Measurements from ENCODE around the gene MAP3K6.
A peak's percentile ranks its signal among the peaks of the same experiment; 100 is the strongest.
"Not testable (repeated sequence)": the region's sequence is repeated elsewhere in the genome, so short reads cannot be mapped to it uniquely, and the experiment has no call there.

MAP3K6 gene, protein sequence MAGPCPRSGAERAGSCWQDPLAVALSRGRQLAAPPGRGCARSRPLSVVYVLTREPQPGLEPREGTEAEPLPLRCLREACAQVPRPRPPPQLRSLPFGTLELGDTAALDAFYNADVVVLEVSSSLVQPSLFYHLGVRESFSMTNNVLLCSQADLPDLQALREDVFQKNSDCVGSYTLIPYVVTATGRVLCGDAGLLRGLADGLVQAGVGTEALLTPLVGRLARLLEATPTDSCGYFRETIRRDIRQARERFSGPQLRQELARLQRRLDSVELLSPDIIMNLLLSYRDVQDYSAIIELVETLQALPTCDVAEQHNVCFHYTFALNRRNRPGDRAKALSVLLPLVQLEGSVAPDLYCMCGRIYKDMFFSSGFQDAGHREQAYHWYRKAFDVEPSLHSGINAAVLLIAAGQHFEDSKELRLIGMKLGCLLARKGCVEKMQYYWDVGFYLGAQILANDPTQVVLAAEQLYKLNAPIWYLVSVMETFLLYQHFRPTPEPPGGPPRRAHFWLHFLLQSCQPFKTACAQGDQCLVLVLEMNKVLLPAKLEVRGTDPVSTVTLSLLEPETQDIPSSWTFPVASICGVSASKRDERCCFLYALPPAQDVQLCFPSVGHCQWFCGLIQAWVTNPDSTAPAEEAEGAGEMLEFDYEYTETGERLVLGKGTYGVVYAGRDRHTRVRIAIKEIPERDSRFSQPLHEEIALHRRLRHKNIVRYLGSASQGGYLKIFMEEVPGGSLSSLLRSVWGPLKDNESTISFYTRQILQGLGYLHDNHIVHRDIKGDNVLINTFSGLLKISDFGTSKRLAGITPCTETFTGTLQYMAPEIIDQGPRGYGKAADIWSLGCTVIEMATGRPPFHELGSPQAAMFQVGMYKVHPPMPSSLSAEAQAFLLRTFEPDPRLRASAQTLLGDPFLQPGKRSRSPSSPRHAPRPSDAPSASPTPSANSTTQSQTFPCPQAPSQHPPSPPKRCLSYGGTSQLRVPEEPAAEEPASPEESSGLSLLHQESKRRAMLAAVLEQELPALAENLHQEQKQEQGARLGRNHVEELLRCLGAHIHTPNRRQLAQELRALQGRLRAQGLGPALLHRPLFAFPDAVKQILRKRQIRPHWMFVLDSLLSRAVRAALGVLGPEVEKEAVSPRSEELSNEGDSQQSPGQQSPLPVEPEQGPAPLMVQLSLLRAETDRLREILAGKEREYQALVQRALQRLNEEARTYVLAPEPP (N-terminal part only)

DNA sequence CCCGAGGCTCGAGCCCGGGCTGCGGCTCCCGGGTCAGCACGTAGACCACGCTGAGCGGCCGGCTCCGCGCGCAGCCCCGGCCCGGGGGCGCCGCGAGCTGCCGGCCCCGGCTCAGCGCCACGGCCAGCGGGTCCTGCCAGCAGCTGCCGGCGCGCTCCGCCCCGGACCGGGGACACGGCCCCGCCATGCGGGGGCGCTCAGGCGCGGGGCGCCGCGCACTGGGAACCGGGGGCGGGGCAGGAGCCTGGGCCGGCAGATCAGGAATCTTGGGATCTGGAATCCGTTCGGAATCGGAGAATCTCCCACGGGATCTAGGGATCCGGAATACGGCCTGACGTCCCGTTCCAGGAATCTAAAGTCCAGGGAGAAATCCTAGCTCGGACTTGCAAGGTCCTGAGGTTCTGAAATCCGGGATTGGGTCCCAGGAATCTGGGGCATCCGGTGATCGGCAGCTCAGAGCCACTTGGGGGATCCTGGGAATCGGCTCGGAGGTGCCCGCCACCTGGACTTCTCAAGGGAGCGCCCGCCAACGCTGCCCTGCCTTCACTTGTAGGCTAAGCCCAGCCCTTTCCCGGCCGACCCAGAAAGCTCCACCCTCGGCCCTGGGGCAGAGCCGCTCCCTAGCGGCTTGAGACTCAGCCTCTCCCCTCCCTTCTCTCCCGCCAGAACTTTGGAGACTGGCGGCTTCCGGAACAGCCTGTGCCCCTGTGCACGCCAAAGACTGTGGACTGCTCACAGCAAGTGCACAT lies at the start of gene MAP3K6:
Gene MAP3K6, minus strand, starts transcription at position 551 of the 749 bp plus-strand sequence. Its CDS starts 364 bp downstream, at position 187.
- Histone ChIP-seq H3K36me3 (no peaks in the 10 kb centered on the region), H3K4me3 (peak within 1 kb of the TSS; percentile 76), H4K20me1 (no peaks in the 10 kb centered on the region), H3K4me2 (peak within 1 kb of the TSS; percentile 98), H3K27me3 (no peaks in the 10 kb centered on the region), H3K4me1 (peaks cover 63% of the 10 kb centered on the region), H3K9me3 (no peaks in the 10 kb centered on the region), H3K27ac (peak within 1 kb of the TSS; percentile 75), H3K9ac (peak within 1 kb of the TSS; percentile 81)
- TF ChIP-seq Cebpa-rat (IDR thresholded peaks at IDR 0.05): no peak

DNA sequence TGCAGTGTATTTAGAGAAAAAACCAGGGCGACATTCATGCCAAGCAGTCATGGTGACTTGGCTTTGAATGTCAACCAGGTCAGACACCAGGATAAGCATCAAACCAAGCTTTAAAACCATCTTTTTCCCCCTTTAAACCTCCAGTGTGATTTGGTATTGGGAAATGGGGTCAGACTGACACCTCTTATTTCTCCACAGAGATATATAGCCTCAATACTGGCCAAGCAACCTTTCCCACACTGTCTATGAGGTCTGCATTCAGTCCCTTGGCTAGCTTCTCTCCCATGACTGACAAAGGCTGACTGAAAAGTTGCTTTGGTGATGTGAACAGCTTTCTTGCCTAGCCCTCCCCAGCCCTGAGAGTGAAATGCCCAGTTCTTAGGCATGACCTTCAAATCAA lies 47.3 kb upstream of the MAP3K6 start:
- Histone ChIP-seq H3K9me3 (no peaks in the 10 kb centered on the region), H3K36me3 (peaks cover 97% of the 10 kb centered on the region), H3K27ac (no peak overlapping the region), H3K27me3 (no peaks in the 10 kb centered on the region), H4K20me1 (peaks cover 56% of the 10 kb centered on the region), H3K4me3 (no peak overlapping the region), H3K4me2 (no peak overlapping the region), H3K9ac (no peak overlapping the region), H3K4me1 (peaks cover 93% of the 10 kb centered on the region)
- TF ChIP-seq Cebpa-rat (IDR thresholded peaks at IDR 0.05): no peak

DNA sequence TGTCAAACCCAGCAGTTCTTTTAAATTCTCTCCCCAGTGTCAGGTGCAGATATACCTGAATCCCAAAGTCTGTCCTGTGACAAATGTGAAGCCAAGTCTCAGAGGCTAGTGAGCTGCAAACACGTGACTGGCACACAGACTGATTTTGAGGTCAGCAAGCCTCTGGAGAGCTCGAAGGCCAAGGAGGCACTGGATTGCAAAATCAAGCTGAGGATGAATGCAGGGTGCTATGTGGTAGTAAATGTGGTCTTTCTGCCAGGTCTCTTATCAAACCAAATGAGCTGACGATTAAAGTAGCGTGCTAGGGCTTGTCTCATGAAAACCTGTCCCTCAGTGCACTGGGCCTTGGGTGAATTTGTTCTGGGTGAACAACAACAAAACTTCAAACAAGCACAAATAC lies 46.2 kb upstream of the MAP3K6 start:
- Histone ChIP-seq H3K27ac (peak overlapping the region; percentile 54; the same call in 1 of the 2 replicates), H3K27me3 (no peaks in the 10 kb centered on the region), H3K4me3 (no peak overlapping the region), H3K9me3 (no peaks in the 10 kb centered on the region), H3K9ac (no peak overlapping the region), H3K36me3 (peaks cover 97% of the 10 kb centered on the region), H3K4me1 (peaks cover 93% of the 10 kb centered on the region), H4K20me1 (peaks cover 46% of the 10 kb centered on the region), H3K4me2 (no peak overlapping the region)
- TF ChIP-seq Cebpa-rat (IDR thresholded peaks at IDR 0.05): no peak

DNA sequence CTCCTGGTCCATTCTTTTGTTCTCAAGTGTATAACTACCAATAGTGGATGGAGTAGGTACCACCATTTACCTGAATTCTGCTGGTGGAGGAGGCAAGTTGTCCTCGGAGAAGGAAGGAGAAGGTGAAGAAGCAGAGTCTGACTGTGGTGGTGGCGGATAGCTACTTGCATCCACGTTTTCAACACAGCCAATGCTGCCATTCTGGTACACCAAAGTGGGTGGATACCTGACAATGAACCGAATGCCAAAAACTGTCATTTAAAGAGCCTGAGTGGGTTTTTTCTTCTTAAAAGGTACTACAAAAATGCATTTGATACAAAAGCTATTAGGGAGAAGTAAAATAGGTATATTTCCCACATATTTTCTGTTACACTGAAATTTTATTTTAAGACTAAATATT lies 45.7 kb upstream of the MAP3K6 start:
- H3K4me2 ChIP-seq: peak overlapping the region; percentile 55; the same call in 1 of the 2 replicates
- no peak for TF ChIP-seq Cebpa-rat (IDR thresholded peaks at IDR 0.05)
- H3K27me3 ChIP-seq: no peaks in the 10 kb centered on the region
- H3K9ac ChIP-seq: no peak overlapping the region
- no peak overlapping the region for H3K27ac ChIP-seq
- no peak overlapping the region for H3K4me3 ChIP-seq
- H3K9me3 ChIP-seq: no peaks in the 10 kb centered on the region
- peaks cover 93% of the 10 kb centered on the region for H3K4me1 ChIP-seq
- peaks cover 97% of the 10 kb centered on the region for H3K36me3 ChIP-seq
- H4K20me1 ChIP-seq: peaks cover 43% of the 10 kb centered on the region

DNA sequence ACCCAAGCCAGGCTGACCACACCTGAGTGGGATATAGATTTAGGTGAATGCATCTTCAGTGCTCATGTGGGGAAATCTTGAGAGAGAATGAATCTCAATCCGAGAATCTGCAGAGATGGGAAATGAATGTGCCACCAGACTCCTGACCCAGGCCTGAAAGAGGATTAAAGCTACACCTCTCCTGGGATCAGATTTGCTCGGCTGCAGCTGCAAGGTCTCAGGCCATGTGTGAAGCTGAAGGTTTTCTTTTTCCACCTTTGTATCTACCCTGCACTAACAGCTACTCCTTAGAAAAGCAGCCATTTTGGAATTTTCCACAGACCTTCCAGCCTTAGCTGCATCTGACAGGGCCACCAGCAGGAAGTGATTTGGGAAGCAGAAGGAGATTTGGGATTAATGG lies 43.9 kb upstream of the MAP3K6 start:
- peaks cover 93% of the 10 kb centered on the region for H3K36me3 ChIP-seq
- no peak overlapping the region for H3K9ac ChIP-seq

DNA sequence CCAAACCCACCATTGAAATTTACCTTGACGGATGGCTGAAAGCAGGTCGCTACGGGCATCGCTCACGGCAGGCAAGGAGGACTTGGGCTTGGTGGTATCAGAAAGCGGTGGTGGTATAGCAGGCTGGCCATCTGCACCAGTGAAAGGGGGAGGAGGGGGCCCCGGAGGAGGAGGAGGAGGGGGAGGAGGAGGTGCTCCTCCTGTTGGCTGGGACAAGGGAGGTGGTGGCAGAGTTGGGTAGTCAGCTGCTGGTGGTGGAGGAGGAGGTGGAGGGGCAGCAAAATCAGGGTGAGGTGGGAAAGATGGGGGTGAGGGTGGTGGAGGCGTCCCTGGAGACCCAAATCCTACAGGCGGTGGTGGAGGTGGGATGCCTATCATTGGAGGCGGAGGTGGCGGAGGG lies 42.9 kb upstream of the MAP3K6 start:
- Histone ChIP-seq H3K36me3 (peaks cover 82% of the 10 kb centered on the region), H3K4me3 (no peak overlapping the region), H3K4me2 (no peak overlapping the region), H3K9me3 (no peaks in the 10 kb centered on the region), H3K4me1 (peaks cover 97% of the 10 kb centered on the region), H3K27me3 (no peaks in the 10 kb centered on the region), H3K9ac (no peak overlapping the region), H3K27ac (0 out of 2 replicates have a peak overlapping the region, but pooled peaks have one; percentile 9), H4K20me1 (peaks cover 16% of the 10 kb centered on the region)
- no peak for TF ChIP-seq Cebpa-rat (IDR thresholded peaks at IDR 0.05)

More for the DNA sequence above, 43.9 kb upstream of the MAP3K6 start:
- no peak for TF ChIP-seq Cebpa-rat (IDR thresholded peaks at IDR 0.05)
- Histone ChIP-seq H3K27me3 (no peaks in the 10 kb centered on the region), H4K20me1 (peaks cover 25% of the 10 kb centered on the region), H3K4me1 (peaks cover 93% of the 10 kb centered on the region), H3K4me2 (peak overlapping the region; percentile 55), H3K9me3 (no peaks in the 10 kb centered on the region), H3K27ac (no peak overlapping the region), H3K4me3 (no peak overlapping the region)

DNA sequence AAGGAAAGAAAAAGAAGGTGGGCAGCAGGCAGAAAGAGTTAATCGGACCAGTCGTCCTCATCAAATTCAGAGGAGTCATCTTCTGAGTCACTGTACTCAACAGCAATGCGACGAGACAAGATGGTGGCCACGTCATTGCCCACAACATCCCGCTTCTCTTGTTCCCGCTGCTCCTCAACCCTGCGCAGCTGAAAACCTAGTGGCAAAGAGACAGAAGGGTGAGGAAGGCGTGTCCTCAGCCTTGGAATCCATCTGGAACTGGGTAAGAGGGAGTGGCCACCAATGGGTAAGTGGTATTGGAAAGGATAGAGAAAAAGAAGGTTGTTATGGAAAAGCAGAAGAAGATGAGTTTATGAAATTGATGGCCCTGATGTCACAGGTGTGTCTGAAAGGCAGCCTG lies 41.4 kb upstream of the MAP3K6 start:
- no peak overlapping the region for H3K4me3 ChIP-seq
- peaks cover 67% of the 10 kb centered on the region for H3K36me3 ChIP-seq
- H3K4me1 ChIP-seq: peaks cover 95% of the 10 kb centered on the region
- peak overlapping the region; percentile 94 for H3K4me2 ChIP-seq
- peaks cover under 1% of the 10 kb centered on the region; the same call in 1 of the 2 replicates for H4K20me1 ChIP-seq
- H3K27me3 ChIP-seq: no peaks in the 10 kb centered on the region
- H3K27ac ChIP-seq: peak overlapping the region; percentile 87
- no peaks in the 10 kb centered on the region for H3K9me3 ChIP-seq
- 0 out of 2 replicates have a peak overlapping the region, but pooled peaks have one; percentile 65 for H3K9ac ChIP-seq
- TF ChIP-seq Cebpa-rat (IDR thresholded peaks at IDR 0.05): no peak

DNA sequence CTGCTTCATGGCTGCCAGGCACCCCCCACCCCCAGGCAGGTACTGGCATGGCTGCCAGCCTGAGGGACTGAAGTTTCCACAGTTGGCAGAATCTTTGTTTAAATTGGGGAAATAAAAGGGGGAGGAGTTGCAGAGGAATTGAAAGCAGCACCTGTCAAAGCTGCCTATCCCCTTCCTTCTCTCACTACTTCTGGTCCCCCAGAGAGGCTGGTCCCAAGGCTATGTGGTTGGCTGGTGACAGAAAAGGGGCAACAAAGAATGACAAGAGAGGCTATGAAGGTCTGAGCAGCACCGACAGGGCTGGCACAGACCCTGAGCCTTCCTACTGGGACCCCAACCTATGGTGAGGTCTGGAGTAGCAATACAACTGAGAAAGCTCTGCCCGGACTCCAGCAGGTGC lies 40.0 kb upstream of the MAP3K6 start:
- Histone ChIP-seq H3K4me3 (0 out of 2 replicates have a peak overlapping the region, but pooled peaks have one; percentile 22), H3K36me3 (peaks cover 54% of the 10 kb centered on the region), H3K9ac (peak overlapping the region; percentile 65; the same call in 1 of the 2 replicates), H3K27ac (peak overlapping the region; percentile 87), H3K4me1 (peaks cover 95% of the 10 kb centered on the region), H3K4me2 (peak overlapping the region; percentile 94)
- H4K20me1 ChIP-seq, H3K27me3 ChIP-seq, H3K9me3 ChIP-seq: not testable (repeated sequence)

DNA sequence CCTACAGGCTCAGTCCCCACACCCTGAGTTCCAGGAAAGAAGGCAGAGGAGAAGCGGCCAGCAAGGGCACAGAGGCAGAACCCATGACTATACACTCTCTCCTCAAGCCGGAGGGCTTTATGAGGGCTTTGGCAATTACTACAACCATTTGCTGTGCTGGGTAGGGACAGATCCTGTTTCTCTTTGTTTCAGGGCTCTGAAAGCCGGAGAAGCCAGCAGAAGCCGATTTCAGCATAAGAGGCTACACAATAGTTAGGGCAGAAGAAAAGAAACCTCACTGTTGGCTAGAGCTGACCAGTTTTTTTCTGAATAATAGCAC lies 39.6 kb upstream of the MAP3K6 start:
- H3K9ac ChIP-seq: peak overlapping the region; percentile 65
- no peaks in the 10 kb centered on the region for H3K9me3 ChIP-seq
- H3K27ac ChIP-seq: peak overlapping the region; percentile 87
- H3K4me2 ChIP-seq: peak overlapping the region; percentile 94
- peaks cover 49% of the 10 kb centered on the region for H3K36me3 ChIP-seq
- H3K4me3 ChIP-seq: 0 out of 2 replicates have a peak overlapping the region, but pooled peaks have one; percentile 22
- TF ChIP-seq Cebpa-rat (IDR thresholded peaks at IDR 0.05): no peak
- no peaks in the 10 kb centered on the region for H3K27me3 ChIP-seq
- H3K4me1 ChIP-seq: peaks cover 95% of the 10 kb centered on the region
- no peaks in the 10 kb centered on the region for H4K20me1 ChIP-seq

DNA sequence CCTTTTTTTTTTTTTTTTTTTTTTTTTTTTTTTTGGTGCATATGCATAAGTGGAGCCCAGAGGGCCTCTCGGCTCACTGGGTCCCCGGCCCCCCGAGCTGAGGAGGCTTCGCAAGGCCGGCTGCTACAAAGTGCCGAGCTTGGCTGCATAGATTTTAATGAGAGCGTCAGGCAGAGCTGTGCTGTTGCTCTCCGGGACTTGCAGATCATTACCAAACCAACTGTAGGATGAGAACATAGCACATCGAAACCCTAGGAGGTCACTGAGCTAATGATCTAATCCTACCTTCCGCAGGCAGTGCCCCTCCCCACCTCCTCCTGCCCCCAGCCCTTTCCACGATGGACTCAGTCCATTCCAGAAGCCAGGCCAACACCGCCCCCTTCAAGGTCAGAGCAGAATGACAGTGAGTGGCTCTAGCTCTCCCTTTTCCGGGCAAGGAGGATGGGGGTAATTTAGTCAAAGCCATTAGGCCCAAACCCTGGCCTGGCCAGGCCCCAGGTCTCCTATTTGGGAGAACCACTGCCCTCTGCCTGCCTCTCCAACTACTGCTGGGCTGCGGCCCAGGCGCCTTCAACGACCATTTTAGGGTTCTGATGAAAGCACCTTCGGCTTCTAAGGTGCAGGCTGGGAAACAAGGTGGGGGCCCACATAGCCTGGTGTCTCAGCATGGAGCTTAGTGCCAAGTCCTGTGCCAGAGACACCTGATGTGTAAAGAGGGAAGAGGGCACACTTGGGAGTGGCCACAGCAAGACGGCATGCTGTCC lies 39.0 kb upstream of the MAP3K6 start:
- Histone ChIP-seq H3K4me1 (peaks cover 95% of the 10 kb centered on the region), H3K27ac (peak overlapping the region; percentile 87), H3K36me3 (peaks cover 43% of the 10 kb centered on the region), H3K4me2 (peak overlapping the region; percentile 94), H3K4me3 (peak overlapping the region; percentile 22; the same call in 1 of the 2 replicates), H3K9ac (peak overlapping the region; percentile 65)
- H4K20me1 ChIP-seq, H3K27me3 ChIP-seq, H3K9me3 ChIP-seq: not testable (repeated sequence)

All from BLaER1 (cell line).